HG02840 (cell line): ENCODE data around the gene ST8SIA1.

Experiments used
- ATAC-seq: cut with Tn5 transposase; IDR thresholded peaks from one replicate; pipeline ENCODE4 v1.9.1; 2021; ENCODE audit warnings: mild to moderate bottlenecking, moderate library complexity, moderate number of reproducible peaks; ENCODE audit not compliant: unreplicated experiment, low FRiP score

ST8SIA1 gene

GRCh38 chr12:22248571-22249115 is 85.9 kb downstream of the ST8SIA1 start:
- no peak for ATAC-seq

- no peak for ATAC-seq
These were observed 86.4 kb downstream of the ST8SIA1 start for GRCh38 chr12:22248121-22248520.

- ATAC-seq = no peak
These were observed 88.2 kb downstream of the ST8SIA1 start for GRCh38 chr12:22246217-22246846.

GRCh38 chr12:22242726-22243125 is 91.8 kb downstream of the ST8SIA1 start:
- ATAC-seq = no peak

- no peak for ATAC-seq
These were observed 96.3 kb downstream of the ST8SIA1 start for GRCh38 chr12:22238211-22238610.

- no peak for ATAC-seq
These were observed 99.9 kb downstream of the ST8SIA1 start for GRCh38 chr12:22234561-22234960.

GRCh38 chr12:22231836-22232235 is 102.7 kb downstream of the ST8SIA1 start:
- no peak for ATAC-seq

GRCh38 chr12:22231078-22231477 is 103.4 kb downstream of the ST8SIA1 start:
- ATAC-seq = no peak

GRCh38 chr12:22230280-22230794 is 104.2 kb downstream of the ST8SIA1 start:
- ATAC-seq = no peak

GRCh38 chr12:22229652-22230279 is 104.7 kb downstream of the ST8SIA1 start:
- ATAC-seq = no peak

- no peak for ATAC-seq
These were observed 106.3 kb downstream of the ST8SIA1 start for GRCh38 chr12:22228022-22228875.

- no peak for ATAC-seq
These were observed 111.2 kb downstream of the ST8SIA1 start for GRCh38 chr12:22223356-22223755.

GRCh38 chr12:22217556-22217955 is 117.0 kb downstream of the ST8SIA1 start:
- ATAC-seq = no peak

- ATAC-seq = no peak
These were observed 118.8 kb downstream of the ST8SIA1 start for GRCh38 chr12:22215467-22216253.

- ATAC-seq = no peak
These were observed 123.4 kb downstream of the ST8SIA1 start for GRCh38 chr12:22211128-22211527.

GRCh38 chr12:22209422-22209821 is 125.1 kb downstream of the ST8SIA1 start:
- ATAC-seq = no peak

GRCh38 chr12:22206111-22206728 is 128.3 kb downstream of the ST8SIA1 start:
- no peak for ATAC-seq

- no peak for ATAC-seq
These were observed 130.1 kb downstream of the ST8SIA1 start for GRCh38 chr12:22204391-22204790.

GRCh38 chr12:22202847-22203246 is 131.7 kb downstream of the ST8SIA1 start:
- ATAC-seq = no peak

GRCh38 chr12:22201101-22201500 is 133.4 kb downstream of the ST8SIA1 start:
- no peak for ATAC-seq
